ENCODE results near the gene SLC25A21.
"Not testable (repeated sequence)": the region's sequence is repeated elsewhere in the genome, so short reads cannot be mapped to it uniquely, and the experiment has no call there.

DNA sequence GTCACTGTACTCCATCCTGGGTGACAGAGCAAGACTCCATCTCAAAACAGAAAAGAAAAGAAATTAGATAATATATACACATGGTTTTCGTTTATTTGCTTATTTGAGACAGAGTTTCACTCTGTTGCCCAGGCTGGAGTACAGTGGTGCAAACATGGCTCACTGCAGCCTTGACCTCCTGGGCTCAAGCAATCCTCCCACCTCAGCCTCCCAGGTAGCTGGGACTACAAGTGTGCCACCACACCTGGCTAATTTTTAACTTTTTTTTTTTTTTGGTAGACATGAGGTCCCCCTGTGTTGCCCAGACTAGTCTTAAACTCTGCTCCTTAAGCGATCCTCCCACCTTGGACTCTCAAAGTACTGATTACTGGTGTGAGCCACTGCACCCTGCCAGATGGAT, 37.2 kb upstream of the SLC25A21 start:
- TF ChIP-seq SP1 (IDR thresholded peaks at IDR 0.05; ENCODE audit: low read depth, low read length); BMI1 (IDR thresholded peaks at IDR 0.05; ENCODE audit: borderline replicate concordance): not testable (repeated sequence)
- TF ChIP-seq, protein P1, sequence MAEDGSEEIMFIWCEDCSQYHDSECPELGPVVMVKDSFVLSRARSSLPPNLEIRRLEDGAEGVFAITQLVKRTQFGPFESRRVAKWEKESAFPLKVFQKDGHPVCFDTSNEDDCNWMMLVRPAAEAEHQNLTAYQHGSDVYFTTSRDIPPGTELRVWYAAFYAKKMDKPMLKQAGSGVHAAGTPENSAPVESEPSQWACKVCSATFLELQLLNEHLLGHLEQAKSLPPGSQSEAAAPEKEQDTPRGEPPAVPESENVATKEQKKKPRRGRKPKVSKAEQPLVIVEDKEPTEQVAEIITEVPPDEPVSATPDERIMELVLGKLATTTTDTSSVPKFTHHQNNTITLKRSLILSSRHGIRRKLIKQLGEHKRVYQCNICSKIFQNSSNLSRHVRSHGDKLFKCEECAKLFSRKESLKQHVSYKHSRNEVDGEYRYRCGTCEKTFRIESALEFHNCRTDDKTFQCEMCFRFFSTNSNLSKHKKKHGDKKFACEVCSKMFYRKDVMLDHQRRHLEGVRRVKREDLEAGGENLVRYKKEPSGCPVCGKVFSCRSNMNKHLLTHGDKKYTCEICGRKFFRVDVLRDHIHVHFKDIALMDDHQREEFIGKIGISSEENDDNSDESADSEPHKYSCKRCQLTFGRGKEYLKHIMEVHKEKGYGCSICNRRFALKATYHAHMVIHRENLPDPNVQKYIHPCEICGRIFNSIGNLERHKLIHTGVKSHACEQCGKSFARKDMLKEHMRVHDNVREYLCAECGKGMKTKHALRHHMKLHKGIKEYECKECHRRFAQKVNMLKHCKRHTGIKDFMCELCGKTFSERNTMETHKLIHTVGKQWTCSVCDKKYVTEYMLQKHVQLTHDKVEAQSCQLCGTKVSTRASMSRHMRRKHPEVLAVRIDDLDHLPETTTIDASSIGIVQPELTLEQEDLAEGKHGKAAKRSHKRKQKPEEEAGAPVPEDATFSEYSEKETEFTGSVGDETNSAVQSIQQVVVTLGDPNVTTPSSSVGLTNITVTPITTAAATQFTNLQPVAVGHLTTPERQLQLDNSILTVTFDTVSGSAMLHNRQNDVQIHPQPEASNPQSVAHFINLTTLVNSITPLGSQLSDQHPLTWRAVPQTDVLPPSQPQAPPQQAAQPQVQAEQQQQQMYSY (CRISPR knock-in tag; IDR thresholded peaks at IDR 0.05): not testable (repeated sequence)

Measured in GM12878 (cell line).